Stimulated activated CD8-positive, alpha-beta memory T cell treated with anti-CD3 and anti-CD28 coated beads, Interleukin-4, amount 100 ng/mL, for 1 hour (primary cell): ENCODE results near the gene NUMA1.
A peak's percentile ranks its signal among the peaks of the same experiment; 100 is the strongest.

Experiments
- DNase-seq, 2 donors: peaks; one replicate each; pipeline ENCODE4 v3.0.0-alpha.2; 2020; ENCODE audit warnings: low read depth in 2 of 2, low spot score in 1 of 2

The NUMA1 gene

GRCh38 chr11:72069200-72069599 is 11.1 kb downstream of the NUMA1 start:
- no peak for DNase-seq

DNA sequence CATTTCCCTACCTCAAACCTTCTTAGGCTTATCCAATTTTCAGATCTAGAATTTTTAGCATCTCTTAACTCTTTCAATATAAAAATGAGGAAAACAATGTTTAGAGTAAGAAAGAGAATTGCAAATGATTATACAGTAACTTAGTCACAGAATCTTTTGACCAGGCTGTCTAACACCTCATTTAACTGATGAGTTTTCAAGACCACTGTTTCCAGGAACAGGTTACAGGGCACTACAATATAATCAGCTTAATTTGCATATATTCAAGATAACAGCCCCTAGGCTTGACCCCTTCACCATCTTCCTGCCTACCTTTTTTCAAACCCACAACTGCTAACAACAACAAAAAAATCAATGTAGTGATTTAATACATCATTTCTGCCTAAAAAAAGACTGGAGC is 12.7 kb downstream of the NUMA1 start:
- DNase-seq: no peak

DNA sequence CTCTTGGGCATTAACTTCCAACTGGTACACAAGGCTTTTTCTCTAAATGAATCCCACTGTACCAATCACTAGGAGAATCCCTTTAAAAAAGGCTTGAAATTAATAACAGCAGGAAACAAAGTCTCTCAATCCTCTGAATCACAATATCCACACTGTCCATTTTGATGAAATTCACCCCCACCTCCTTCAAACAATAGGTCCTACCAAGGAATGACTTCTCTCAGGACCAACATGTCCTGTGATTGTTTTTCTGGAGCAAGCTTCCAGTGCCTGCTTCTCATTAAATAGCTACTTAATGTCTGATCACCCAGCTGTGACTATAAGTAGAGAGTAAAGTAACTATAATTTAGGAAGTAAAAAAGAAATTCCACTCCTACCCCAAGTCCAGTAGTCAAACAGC is 13.1 kb downstream of the NUMA1 start:
- no peak for DNase-seq

DNA sequence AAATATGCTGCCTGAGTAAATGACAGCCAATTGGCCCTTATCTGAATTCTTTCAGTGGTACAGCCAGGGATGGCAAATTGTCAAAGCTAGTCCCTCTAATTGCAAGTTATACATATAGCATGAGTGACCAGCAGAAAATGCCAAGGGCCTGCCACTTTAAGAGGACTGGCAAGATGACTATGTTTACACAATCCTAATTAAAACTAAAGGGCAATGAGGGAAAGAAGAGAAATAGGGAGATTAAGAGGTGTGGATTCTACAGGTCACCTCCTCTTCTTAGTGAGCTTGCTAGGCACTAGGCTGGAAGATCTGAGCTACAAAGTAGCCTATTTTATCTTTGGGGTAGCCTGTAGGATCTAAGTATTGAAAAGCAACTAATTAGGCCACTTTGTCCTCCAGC is 13.5 kb downstream of the NUMA1 start:
- no peak for DNase-seq

DNA sequence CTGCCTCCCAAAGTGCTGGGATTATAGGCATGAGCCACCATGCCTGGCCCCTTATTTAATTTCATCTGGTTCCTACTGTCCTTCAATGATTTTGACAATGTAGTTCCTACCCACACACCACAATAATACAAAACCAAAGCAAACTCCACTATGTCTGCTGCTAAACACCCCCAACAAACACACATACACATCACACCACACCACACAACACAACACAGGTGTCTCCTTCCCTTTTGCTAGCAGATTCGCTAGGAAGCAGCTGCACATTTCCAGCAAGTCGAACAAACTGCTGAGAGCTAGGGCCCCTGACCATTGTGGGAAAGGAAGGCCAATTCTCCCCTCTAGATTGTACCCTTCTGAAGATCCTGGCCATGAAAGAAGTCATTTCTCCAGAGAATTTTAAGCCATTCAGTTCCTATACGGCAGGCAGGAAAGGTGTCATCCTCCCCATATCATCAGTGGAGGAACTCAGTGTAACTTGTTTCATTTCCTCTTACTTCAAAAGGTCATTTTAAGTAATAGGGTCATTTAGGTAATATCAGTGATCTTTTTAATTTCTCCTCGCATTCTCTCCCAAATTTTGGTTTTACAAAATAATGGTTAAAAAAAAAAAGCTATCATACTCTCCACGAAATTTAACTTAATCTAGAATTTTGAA is 18.5 kb downstream of the NUMA1 start:
- no peak for DNase-seq

- no peak for DNase-seq
Observed at GRCh38 chr11:72058416-72059034, 21.8 kb downstream of the NUMA1 start.

GRCh38 chr11:72048766-72049460 is 31.4 kb downstream of the NUMA1 start:
- no peak for DNase-seq

GRCh38 chr11:72045849-72046248 is 34.5 kb downstream of the NUMA1 start:
- no peak for DNase-seq

GRCh38 chr11:72042064-72042745 is 38.1 kb downstream of the NUMA1 start:
- DNase-seq: no peak

- no peak for DNase-seq
Observed at GRCh38 chr11:72041364-72042063, 38.8 kb downstream of the NUMA1 start.

DNA sequence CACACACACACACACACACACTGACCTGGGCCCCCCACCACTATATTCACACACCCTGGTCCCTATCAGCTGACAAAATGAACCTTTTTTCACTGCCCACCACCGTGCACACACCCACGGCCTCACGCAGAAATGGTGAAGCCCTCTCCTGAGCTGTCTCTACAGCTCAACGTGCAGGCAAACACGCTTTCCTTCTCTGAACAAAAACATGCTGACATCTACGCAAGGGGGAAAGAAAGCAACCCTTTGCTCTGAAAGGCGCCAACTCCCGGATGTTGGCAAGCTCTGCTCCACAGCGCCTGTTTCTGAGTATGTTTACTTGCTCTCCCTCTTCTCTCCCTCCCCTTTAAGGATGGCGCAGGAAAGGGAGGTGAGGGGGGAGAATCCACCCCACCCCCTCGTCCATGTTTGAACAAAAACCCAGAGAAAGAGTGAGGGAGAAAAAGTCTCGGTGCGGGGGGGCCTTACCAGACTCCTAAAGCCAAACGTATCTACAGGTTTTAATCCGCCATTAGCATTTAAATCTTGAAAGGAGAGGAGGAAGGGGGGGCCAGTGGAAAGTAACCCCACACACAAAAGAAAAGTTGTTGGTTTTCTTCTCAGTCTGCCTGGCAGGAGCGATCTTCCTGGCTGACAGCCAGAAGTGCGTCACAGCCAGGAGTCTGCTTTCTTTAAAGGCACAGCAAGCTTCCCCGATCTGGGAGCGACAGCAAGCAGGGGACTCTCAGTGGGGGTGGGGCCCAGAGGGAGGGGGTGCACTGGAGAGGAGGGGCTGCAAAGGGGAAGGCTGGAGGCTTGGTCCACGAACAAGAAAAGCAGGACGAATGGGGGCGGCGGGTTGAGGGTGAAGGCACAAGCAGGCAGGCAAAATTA is 39.6 kb downstream of the NUMA1 start:
- DNase-seq: peak; percentile 49 to 61

- DNase-seq: no peak
Observed at GRCh38 chr11:72039856-72040401, 40.4 kb downstream of the NUMA1 start.

DNA sequence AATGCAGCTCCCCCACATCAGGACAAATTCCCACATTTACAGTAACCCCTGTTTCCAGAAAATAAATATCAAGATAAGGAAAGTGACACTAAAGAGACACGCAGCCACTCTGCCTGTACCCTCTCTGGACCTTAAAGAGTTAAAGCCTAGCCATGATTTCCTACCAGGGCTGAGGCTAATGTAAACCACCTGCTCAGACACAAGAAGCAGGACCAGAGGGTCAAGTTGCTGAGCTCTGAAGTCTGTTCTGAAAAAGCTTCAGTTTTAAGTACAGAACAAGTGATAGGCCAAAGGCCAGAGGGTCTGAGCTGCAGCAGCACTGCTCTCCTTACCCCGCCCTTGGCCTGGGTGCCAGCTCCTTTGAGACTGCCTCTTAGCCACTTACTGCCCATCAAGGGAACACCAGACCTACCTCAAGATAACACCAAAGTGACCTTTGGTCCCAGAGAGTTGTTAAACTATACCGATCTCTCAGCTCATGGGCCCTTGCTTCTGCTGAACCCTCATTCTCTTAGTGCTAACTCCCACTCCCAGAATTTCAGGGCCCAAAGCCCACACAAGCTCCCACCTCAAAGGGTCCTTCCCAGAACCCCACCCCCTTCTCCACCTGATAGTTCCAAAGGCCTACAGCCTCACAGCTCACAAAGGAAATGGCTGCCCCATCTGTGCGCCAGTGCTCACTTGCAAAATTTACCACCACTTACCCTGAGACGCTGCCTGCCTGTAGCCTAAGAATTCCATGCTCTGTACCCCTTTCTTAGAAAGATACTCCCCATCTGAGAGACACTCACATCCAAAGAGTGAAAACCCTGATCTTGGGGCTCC is 41.1 kb downstream of the NUMA1 start:
- DNase-seq: no peak

DNA sequence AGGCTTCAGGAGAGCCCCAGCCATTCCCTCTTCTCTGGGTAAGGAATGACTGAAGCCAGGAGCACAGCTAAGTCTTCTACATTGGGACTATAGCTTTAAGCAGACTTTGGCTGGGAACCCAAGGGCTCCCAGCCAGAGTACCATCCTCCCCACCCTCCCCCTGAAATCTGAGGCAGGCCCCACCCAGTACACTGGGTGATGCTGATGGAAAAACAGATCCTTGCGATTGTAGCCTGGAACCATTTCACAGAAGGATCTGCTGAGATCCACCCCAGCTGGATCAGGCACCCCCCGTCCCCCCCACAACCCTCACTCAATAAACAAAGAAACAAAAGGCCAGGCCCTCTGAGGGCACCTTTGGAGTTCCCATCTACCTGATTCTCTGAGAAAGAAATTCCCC is 41.9 kb downstream of the NUMA1 start:
- no peak for DNase-seq

- no peak for DNase-seq
Observed at GRCh38 chr11:72037554-72038311, 42.6 kb downstream of the NUMA1 start.

DNA sequence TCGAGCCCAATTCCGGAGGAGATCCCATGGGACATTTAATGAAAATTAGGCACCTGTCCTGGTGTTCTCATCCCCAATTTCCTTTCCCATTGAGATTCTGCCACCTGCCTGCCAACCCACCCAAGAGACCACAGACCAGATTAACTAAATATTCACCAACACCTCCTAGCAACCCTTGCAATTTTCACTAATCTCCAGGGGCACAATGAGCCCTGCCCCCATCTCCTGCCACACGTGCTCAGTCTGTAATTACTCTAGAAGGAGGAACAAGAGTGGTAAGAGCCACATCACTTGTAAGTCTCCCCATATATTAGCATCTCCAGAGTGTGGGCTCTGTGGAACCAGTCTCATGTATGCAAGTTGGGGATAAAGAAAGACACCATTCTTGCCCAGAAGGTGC is 43.7 kb downstream of the NUMA1 start:
- no peak for DNase-seq

GRCh38 chr11:72030472-72031045 is 49.8 kb downstream of the NUMA1 start:
- DNase-seq: no peak

GRCh38 chr11:72026090-72026489 is 54.3 kb downstream of the NUMA1 start:
- DNase-seq: no peak
